RWPE2 (cell line): ENCODE measurements around the gene BMF.
A peak's percentile ranks its signal among the peaks of the same experiment; 100 is the strongest.
"Not testable (repeated sequence)": the region's sequence is repeated elsewhere in the genome, so short reads cannot be mapped to it uniquely, and the experiment has no call there.

Source experiments
- ATAC-seq: fragments of 200-7000 bp; cut with Tn5 transposase; 3 replicates; pipeline ENCODE4 v1.9.1; 2021; ENCODE audit warnings: low read depth
- DNase-seq: peaks from one replicate; pipeline ENCODE4 v3.0.0-alpha.2; 2020; ENCODE audit warnings: low spot score
- H3K27ac ChIP-seq: fragments of 450-650 bp; 2 replicates; pipeline ENCODE4 v1.5.1; 2017; ENCODE audit warnings: mild to moderate bottlenecking; ENCODE audit not compliant: poor library complexity, severe bottlenecking
- H3K27me3 ChIP-seq: fragments of 250-450 bp; sonication (Bioruptor Pico); 2 replicates; pipeline ENCODE4 v1.5.1; 2021; ENCODE audit warnings: mild to moderate bottlenecking, moderate library complexity; ENCODE audit not compliant: insufficient read depth, poor library complexity, severe bottlenecking
- H3K36me3 ChIP-seq: fragments of 250-450 bp; sonication (Bioruptor Pico); 2 replicates; pipeline ENCODE4 v1.5.1; 2020; ENCODE audit warnings: low read depth, mild to moderate bottlenecking, moderate library complexity
- H3K4me1 ChIP-seq: fragments of 250-450 bp; sonication (Bioruptor Pico); 2 replicates; pipeline ENCODE4 v1.5.1; 2021; ENCODE audit warnings: mild to moderate bottlenecking, moderate library complexity; ENCODE audit not compliant: insufficient read depth, poor library complexity, severe bottlenecking
- H3K4me3 ChIP-seq: fragments of 250-450 bp; sonication (Bioruptor Pico); 2 replicates; pipeline ENCODE4 v1.5.1; 2021; ENCODE audit warnings: mild to moderate bottlenecking, moderate library complexity; ENCODE audit not compliant: severe bottlenecking
- H3K9me3 ChIP-seq: fragments of 250-450 bp; sonication (Bioruptor Pico); 2 replicates; pipeline ENCODE4 v1.5.1; 2021; ENCODE audit warnings: mild to moderate bottlenecking, moderate library complexity; ENCODE audit not compliant: severe bottlenecking
- CTCF ChIP-seq: fragments of 450-650 bp; IDR thresholded peaks from one replicate; pipeline ENCODE4 v1.5.1; 2017; ENCODE audit warnings: mild to moderate bottlenecking, moderate library complexity; ENCODE audit not compliant: poor library complexity, severe bottlenecking

BMF gene

GRCh38 chr15:40151499-40151898 lies 42.8 kb upstream of the BMF start:
- Histone ChIP-seq H3K27ac (peak overlapping the region; percentile 58), H3K4me1 (peaks cover 38% of the 10 kb centered on the region), H3K36me3 (no peaks in the 10 kb centered on the region), H3K4me3 (no peak overlapping the region), H3K9me3 (no peaks in the 10 kb centered on the region), H3K27me3 (no peaks in the 10 kb centered on the region)
- no peak for DNase-seq
- ATAC-seq, result no peak
- TF ChIP-seq CTCF, result no peak

- H3K4me1 ChIP-seq, result peaks cover 41% of the 10 kb centered on the region
- peak overlapping the region; percentile 58 for H3K27ac ChIP-seq
- H3K27me3 ChIP-seq, result no peaks in the 10 kb centered on the region
- ATAC-seq, result peak; percentile 73
- peak; percentile 97 for DNase-seq
- H3K4me3 ChIP-seq, result no peak overlapping the region
- H3K36me3 ChIP-seq, result no peaks in the 10 kb centered on the region
- no peaks in the 10 kb centered on the region for H3K9me3 ChIP-seq
- TF ChIP-seq CTCF, result no peak
Observed at GRCh38 chr15:40150163-40150925, 41.7 kb upstream of the BMF start.

GRCh38 chr15:40149339-40149738 lies 40.7 kb upstream of the BMF start:
- H3K4me1 ChIP-seq, result peaks cover 39% of the 10 kb centered on the region
- TF ChIP-seq CTCF, result no peak
- H3K27me3 ChIP-seq, result no peaks in the 10 kb centered on the region
- no peaks in the 10 kb centered on the region for H3K36me3 ChIP-seq
- no peaks in the 10 kb centered on the region for H3K9me3 ChIP-seq
- no peak overlapping the region for H3K27ac ChIP-seq
- DNase-seq, result no peak
- no peak for ATAC-seq
- H3K4me3 ChIP-seq, result no peak overlapping the region

- TF ChIP-seq CTCF, result no peak
- H3K4me3 ChIP-seq, result no peak overlapping the region
- H3K4me1 ChIP-seq, result peaks cover 25% of the 10 kb centered on the region
- H3K27ac ChIP-seq, result peak overlapping the region; percentile 6
- no peaks in the 10 kb centered on the region for H3K9me3 ChIP-seq
- DNase-seq, result peak; percentile 77
- no peaks in the 10 kb centered on the region for H3K36me3 ChIP-seq
- peak; percentile 88 for ATAC-seq
- no peaks in the 10 kb centered on the region for H3K27me3 ChIP-seq
Observed at GRCh38 chr15:40146037-40146436, 37.4 kb upstream of the BMF start.

GRCh38 chr15:40142428-40142827 lies 33.7 kb upstream of the BMF start:
- TF ChIP-seq CTCF, result no peak
- H3K4me3 ChIP-seq, result no peak overlapping the region
- DNase-seq (no peak), ATAC-seq (no peak)
- no peaks in the 10 kb centered on the region for H3K9me3 ChIP-seq
- peaks cover 10% of the 10 kb centered on the region for H3K4me1 ChIP-seq
- no peaks in the 10 kb centered on the region for H3K36me3 ChIP-seq
- no peaks in the 10 kb centered on the region for H3K27me3 ChIP-seq
- no peak overlapping the region for H3K27ac ChIP-seq

GRCh38 chr15:40138201-40138570 lies 29.5 kb upstream of the BMF start:
- not testable (repeated sequence) for DNase-seq, H3K36me3 ChIP-seq, H3K27ac ChIP-seq, H3K4me3 ChIP-seq, H3K27me3 ChIP-seq, ATAC-seq, H3K9me3 ChIP-seq, H3K4me1 ChIP-seq
